Uterus (tissue), 4 donors: ENCODE results near the gene IL6R. TPM values are rescaled to one million over a fixed set of nuclear protein-coding genes. Genes with fewer than 3 reads are reported as not detected.
A peak's percentile ranks its signal among the peaks of the same experiment; 100 is the strongest.

ENCODE experiments used
- DNase-seq, 2 donors: peaks; one replicate each; pipeline ENCODE4 v3.0.0-alpha.2; 2019 to 2020
- H3K27ac ChIP-seq, 2 donors: fragments of 200-600 bp; sonication (generic); 1 replicate in 1 of 2; 2 replicates in 1 of 2; pipeline ENCODE4 v1.5.1; 2016 to 2018
- H3K27me3 ChIP-seq, 2 donors: fragments of 200-600 bp; sonication (generic); one replicate each; pipeline ENCODE4 v1.5.1; 2018 to 2019; ENCODE audit warnings: control low read depth in 1 of 2
- H3K36me3 ChIP-seq, 2 donors: fragments of 200-600 bp; sonication (generic); one replicate each; pipeline ENCODE4 v1.5.1; 2019; ENCODE audit warnings: control low read depth in 1 of 2
- H3K4me1 ChIP-seq, 2 donors: fragments of 200-600 bp; sonication (generic); one replicate each; pipeline ENCODE4 v1.5.1; 2018 to 2019; ENCODE audit warnings: control low read depth in 1 of 2
- H3K4me3 ChIP-seq, 2 donors: fragments of 200-600 bp; sonication (generic); 1 replicate in 1 of 2; 2 replicates in 1 of 2; pipeline ENCODE4 v1.5.1; 2018 to 2019; ENCODE audit warnings: mild to moderate bottlenecking in 1 of 2
- H3K9me3 ChIP-seq, 2 donors: fragments of 200-600 bp; sonication (generic); one replicate each; pipeline ENCODE4 v1.5.1; 2019; ENCODE audit warnings: control low read depth in 1 of 2
- POLR2A ChIP-seq, 2 donors: fragments of 450-650 bp; IDR thresholded peaks; one replicate each; pipeline ENCODE4 v1.6.1; 2016; ENCODE audit warnings: antibody characterized with exemption in 2 of 2, mild to moderate bottlenecking in 1 of 2, moderate library complexity in 1 of 2
- intact Hi-C: fragments of 100-400 bp; cut with DNase I; formaldehyde crosslinking; loops from one replicate; pipeline ENCODE4 v1.15.1; 2023; ENCODE audit warnings: low total_unique reads
- total RNA-seq, 4 donors: library from RNA; depleted of rRNA in 3 of 4; stranded (reverse); fragments of >200 nt in 3 of 4; gene quantifications; one replicate each; pipeline versions ENCODE4 v1.1.0 to v1.2.4, GENCODE V29; 2014 to 2023
- TF ChIP-seq, protein P1 (sequence below), 4 experiments: fragments of 200-600 bp in 2 of 4; fragments of 450-650 bp in 2 of 4; sonication (generic) in 2 of 4; IDR thresholded peaks; one replicate each; pipeline ENCODE4 v1.5.1; 2016 to 2019; ENCODE audit warnings: antibody characterized with exemption in 4 of 4, mild to moderate bottlenecking in 2 of 4, moderate library complexity in 1 of 4
- donor health status: DM: yes; HTN: yes; CAD: no.

Gene IL6R
- total RNA-seq, 4 donors from 2014 or later: 9.7 to 28.2 (median 17.1) TPM

GRCh38 chr1:154422521-154422920 lies 17.4 kb downstream of the IL6R start:
- H3K27ac ChIP-seq: peak overlapping the region; percentile 93 to 99
- intact Hi-C loops: no loop called here
- peaks cover 30 to 33% of the 10 kb centered on the region in 2 donors for H3K4me1 ChIP-seq
- no peaks in the 10 kb centered on the region for H3K27me3 ChIP-seq
- DNase-seq: no peak
- no peak for TF ChIP-seq POLR2A (IDR thresholded peaks at IDR 0.05)
- TF ChIP-seq, protein P1, sequence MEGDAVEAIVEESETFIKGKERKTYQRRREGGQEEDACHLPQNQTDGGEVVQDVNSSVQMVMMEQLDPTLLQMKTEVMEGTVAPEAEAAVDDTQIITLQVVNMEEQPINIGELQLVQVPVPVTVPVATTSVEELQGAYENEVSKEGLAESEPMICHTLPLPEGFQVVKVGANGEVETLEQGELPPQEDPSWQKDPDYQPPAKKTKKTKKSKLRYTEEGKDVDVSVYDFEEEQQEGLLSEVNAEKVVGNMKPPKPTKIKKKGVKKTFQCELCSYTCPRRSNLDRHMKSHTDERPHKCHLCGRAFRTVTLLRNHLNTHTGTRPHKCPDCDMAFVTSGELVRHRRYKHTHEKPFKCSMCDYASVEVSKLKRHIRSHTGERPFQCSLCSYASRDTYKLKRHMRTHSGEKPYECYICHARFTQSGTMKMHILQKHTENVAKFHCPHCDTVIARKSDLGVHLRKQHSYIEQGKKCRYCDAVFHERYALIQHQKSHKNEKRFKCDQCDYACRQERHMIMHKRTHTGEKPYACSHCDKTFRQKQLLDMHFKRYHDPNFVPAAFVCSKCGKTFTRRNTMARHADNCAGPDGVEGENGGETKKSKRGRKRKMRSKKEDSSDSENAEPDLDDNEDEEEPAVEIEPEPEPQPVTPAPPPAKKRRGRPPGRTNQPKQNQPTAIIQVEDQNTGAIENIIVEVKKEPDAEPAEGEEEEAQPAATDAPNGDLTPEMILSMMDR (IDR thresholded peaks at IDR 0.05): no peak
- H3K4me3 ChIP-seq: no peak overlapping the region
- no peaks in the 10 kb centered on the region for H3K9me3 ChIP-seq
- H3K36me3 ChIP-seq: no peaks in the 10 kb centered on the region

- DNase-seq: no peak
- intact Hi-C loops: no loop called here
- Histone ChIP-seq H3K27ac (peak overlapping the region; percentile 93 to 99), H3K36me3 (no peaks in the 10 kb centered on the region), H3K27me3 (no peaks in the 10 kb centered on the region), H3K9me3 (no peaks in the 10 kb centered on the region), H3K4me3 (no peak overlapping the region), H3K4me1 (peaks cover 36 to 37% of the 10 kb centered on the region in 2 donors)
- TF ChIP-seq POLR2A (IDR thresholded peaks at IDR 0.05): no peak
- TF ChIP-seq, protein P1 (IDR thresholded peaks at IDR 0.05): no peak
These were observed 18.3 kb downstream of the IL6R start for GRCh38 chr1:154423304-154423987.

- H3K4me1 ChIP-seq: peaks cover 36 to 38% of the 10 kb centered on the region in 2 donors
- no peaks in the 10 kb centered on the region for H3K27me3 ChIP-seq
- no peak for TF ChIP-seq POLR2A (IDR thresholded peaks at IDR 0.05)
- TF ChIP-seq, protein P1 (IDR thresholded peaks at IDR 0.05): no peak
- H3K4me3 ChIP-seq: no peak overlapping the region
- peak overlapping the region; percentile 93 to 99 for H3K27ac ChIP-seq
- no peak for DNase-seq
- intact Hi-C loops: no loop called here
- no peaks in the 10 kb centered on the region for H3K9me3 ChIP-seq
- H3K36me3 ChIP-seq: no peaks in the 10 kb centered on the region
These were observed 18.8 kb downstream of the IL6R start for GRCh38 chr1:154423988-154424326.

GRCh38 chr1:154425172-154425571 lies 20.0 kb downstream of the IL6R start:
- TF ChIP-seq, protein P1 (IDR thresholded peaks at IDR 0.05): no peak
- TF ChIP-seq POLR2A (IDR thresholded peaks at IDR 0.05): no peak
- DNase-seq: no peak

DNA sequence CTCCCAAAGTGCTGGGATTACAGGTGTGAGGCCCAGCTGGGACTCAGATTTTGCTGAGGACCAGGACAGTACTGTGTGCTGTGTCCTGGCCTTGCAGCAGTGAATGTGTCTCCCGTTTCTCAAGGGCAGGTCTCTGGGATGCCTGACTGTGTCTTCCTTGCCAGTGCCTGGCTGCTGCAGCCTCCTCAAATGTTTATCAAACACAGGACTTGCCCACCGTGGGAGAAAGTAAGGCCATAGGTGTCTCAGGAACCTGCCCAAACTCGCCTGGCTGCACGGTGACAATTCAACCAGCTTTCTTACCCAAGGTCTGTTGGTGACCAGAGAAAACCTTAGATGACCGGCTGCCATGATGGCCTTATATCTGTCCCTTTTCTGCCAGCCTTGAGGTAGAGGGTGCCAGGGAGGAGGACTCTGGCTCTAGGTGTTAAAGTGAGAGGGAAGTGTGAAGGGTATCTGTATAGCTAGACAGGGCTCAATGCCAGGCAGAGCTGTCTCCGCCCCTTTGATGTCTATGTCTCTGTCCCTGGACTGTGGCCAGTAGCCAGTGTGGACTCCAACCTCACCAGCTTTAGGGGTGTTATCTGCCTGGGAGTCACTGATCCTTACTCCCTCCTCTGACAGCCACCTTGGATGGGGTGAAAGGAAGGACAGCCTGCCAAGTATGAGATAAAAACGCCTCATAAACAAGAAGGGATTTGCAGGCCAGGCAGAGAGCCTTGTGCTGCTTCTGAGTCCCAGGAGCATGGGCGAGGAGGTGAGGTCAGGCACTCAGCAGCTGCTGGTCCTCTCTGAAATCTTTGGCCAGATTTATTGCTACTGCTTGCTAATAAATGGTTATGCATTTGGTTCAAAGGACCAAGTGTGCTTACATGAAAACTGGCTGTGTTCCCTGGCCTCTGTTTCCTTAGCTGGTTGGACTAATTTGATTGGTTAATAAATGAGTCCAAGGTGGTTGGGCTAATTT lies 22.3 kb downstream of the IL6R start:
- Histone ChIP-seq H3K9me3 (no peaks in the 10 kb centered on the region), H3K4me1 (peaks cover 28 to 32% of the 10 kb centered on the region in 2 donors), H3K4me3 (no peak overlapping the region), H3K27me3 (no peaks in the 10 kb centered on the region), H3K27ac (peak overlapping the region; percentile 58 to 93), H3K36me3 (no peaks in the 10 kb centered on the region)
- intact Hi-C loops: no loop called here
- TF ChIP-seq POLR2A (IDR thresholded peaks at IDR 0.05): no peak
- TF ChIP-seq, protein P1 (IDR thresholded peaks at IDR 0.05): no peak
- peak; percentile 64 to 84 for DNase-seq

More at GRCh38 chr1:154425172-154425571, 20.0 kb downstream of the IL6R start:
- intact Hi-C loops: no loop called here
- Histone ChIP-seq H3K27me3 (no peaks in the 10 kb centered on the region), H3K36me3 (no peaks in the 10 kb centered on the region), H3K27ac (no peak overlapping the region), H3K4me1 (peaks cover 31 to 34% of the 10 kb centered on the region in 2 donors), H3K9me3 (no peaks in the 10 kb centered on the region), H3K4me3 (no peak overlapping the region)
